Natural killer cell (primary cell): ENCODE results near the gene GREB1L. TPM values are rescaled to one million over a fixed set of nuclear protein-coding genes. Genes with fewer than 3 reads are reported as not detected.

Experiments used
- ATAC-seq, 3 donors: fragments of 150-1000 bp in 2 of 3; fragments of 200-7000 bp in 1 of 3; cut with Tn5 transposase; 1 replicate in 1 of 3; 2 replicates in 2 of 3; pipeline ENCODE4 v1.10.0; 2021; ENCODE audit warnings: mild to moderate bottlenecking in 2 of 3, moderate library complexity in 2 of 3
- DNase-seq, 2 donors: peaks; one replicate each; pipeline versions ENCODE4 v3.0.0 to v3.0.0-alpha.2; 2013 to 2021; ENCODE audit warnings: mixed read lengths in 1 of 2
- H3K27ac ChIP-seq: one replicate; pipeline ENCODE4 v1.5.1; 2013; ENCODE audit warnings: mild to moderate bottlenecking, low read length
- H3K27me3 ChIP-seq: one replicate; pipeline ENCODE4 v1.6.1; 2013; ENCODE audit warnings: low read length; ENCODE audit not compliant: control insufficient read depth, insufficient read depth
- H3K36me3 ChIP-seq: one replicate; pipeline ENCODE4 v1.6.1; 2013; ENCODE audit warnings: low read length; ENCODE audit not compliant: control insufficient read depth, insufficient read depth
- H3K4me1 ChIP-seq: one replicate; pipeline ENCODE4 v1.6.1; 2013; ENCODE audit warnings: low read length; ENCODE audit not compliant: control insufficient read depth, insufficient read depth
- H3K4me3 ChIP-seq: one replicate; pipeline ENCODE4 v1.5.1; 2013; ENCODE audit warnings: low read length
- H3K9me3 ChIP-seq: one replicate; pipeline ENCODE4 v1.6.1; 2013; ENCODE audit warnings: low read length; ENCODE audit not compliant: control insufficient read depth, insufficient read depth
- H3K27ac Mint-ChIP-seq, 2 donors: one replicate each; pipeline ENCODE4 v1.8.0; 2022; ENCODE audit warnings: mild to moderate bottlenecking in 2 of 2, mixed read lengths in 2 of 2, moderate library complexity in 1 of 2
- H3K27me3 Mint-ChIP-seq, 2 donors: one replicate each; pipeline ENCODE4 v1.8.0; 2022; ENCODE audit warnings: low read depth in 2 of 2, mixed read lengths in 2 of 2
- H3K36me3 Mint-ChIP-seq: one replicate; pipeline ENCODE4 v1.8.0; 2022; ENCODE audit warnings: mixed read lengths
- H3K4me1 Mint-ChIP-seq, 2 donors: one replicate each; pipeline ENCODE4 v1.8.0; 2022; ENCODE audit warnings: mixed read lengths in 2 of 2
- H3K4me3 Mint-ChIP-seq: one replicate; pipeline ENCODE4 v1.8.0; 2022; ENCODE audit warnings: mild to moderate bottlenecking, moderate library complexity, mixed read lengths
- H3K9me3 Mint-ChIP-seq, 2 donors: one replicate each; pipeline ENCODE4 v1.8.0; 2022; ENCODE audit warnings: mixed read lengths in 2 of 2
- WGBS: methylation state at CpG from one replicate; pipeline ENCODE4 v1.1.7; 2013; ENCODE audit warnings: missing lambda C conversion rate; ENCODE audit not compliant: insufficient coverage; 5-methylcytosine and 5-hydroxymethylcytosine counted together
- intact Hi-C: fragments of 100-400 bp; cut with micrococcal nuclease; formaldehyde crosslinking; loops from one replicate; pipeline ENCODE4 v1.14.2; 2022
- total RNA-seq, 4 donors: library from RNA; stranded (reverse); fragments of 120-200 nt in 1 of 4; gene quantifications; one replicate each; pipeline versions ENCODE4 v1.2.3 to v1.2.4, GENCODE V29; 2013 to 2022
- TF ChIP-seq, protein P1 (sequence below): fragments of 200-600 bp; IDR thresholded peaks from one replicate; pipeline ENCODE4 v1.8.0; 2022; ENCODE audit warnings: antibody characterized with exemption

Gene GREB1L
- total RNA-seq, 3 donors from 2014 or later (not counting 1 experiment from before 2014, with no cell fraction given), result not detected

- intact Hi-C loops, result no loop called here
- Mint-ChIP-seq H3K4me1 (no peaks in the 10 kb centered on the region), H3K27ac (no peak overlapping the region), H3K27me3 (peaks cover 11 to 31% of the 10 kb centered on the region in 2 donors), H3K4me3 (no peak overlapping the region), H3K36me3 (no peaks in the 10 kb centered on the region), H3K9me3 (no peaks in the 10 kb centered on the region)
- DNase-seq, result peak in 1 of 2 donors; percentile 7
- H3K9me3 ChIP-seq, result no peaks in the 10 kb centered on the region
- no peaks in the 10 kb centered on the region for H3K27me3 ChIP-seq
- H3K4me1 ChIP-seq, result no peaks in the 10 kb centered on the region
- ATAC-seq, result no peak
- WGBS, result 89% methylated on average over 3 of the region's 6 CpGs
- H3K27ac ChIP-seq, result no peak overlapping the region
- H3K36me3 ChIP-seq, result no peaks in the 10 kb centered on the region
- no peak overlapping the region for H3K4me3 ChIP-seq
- TF ChIP-seq, protein P1, sequence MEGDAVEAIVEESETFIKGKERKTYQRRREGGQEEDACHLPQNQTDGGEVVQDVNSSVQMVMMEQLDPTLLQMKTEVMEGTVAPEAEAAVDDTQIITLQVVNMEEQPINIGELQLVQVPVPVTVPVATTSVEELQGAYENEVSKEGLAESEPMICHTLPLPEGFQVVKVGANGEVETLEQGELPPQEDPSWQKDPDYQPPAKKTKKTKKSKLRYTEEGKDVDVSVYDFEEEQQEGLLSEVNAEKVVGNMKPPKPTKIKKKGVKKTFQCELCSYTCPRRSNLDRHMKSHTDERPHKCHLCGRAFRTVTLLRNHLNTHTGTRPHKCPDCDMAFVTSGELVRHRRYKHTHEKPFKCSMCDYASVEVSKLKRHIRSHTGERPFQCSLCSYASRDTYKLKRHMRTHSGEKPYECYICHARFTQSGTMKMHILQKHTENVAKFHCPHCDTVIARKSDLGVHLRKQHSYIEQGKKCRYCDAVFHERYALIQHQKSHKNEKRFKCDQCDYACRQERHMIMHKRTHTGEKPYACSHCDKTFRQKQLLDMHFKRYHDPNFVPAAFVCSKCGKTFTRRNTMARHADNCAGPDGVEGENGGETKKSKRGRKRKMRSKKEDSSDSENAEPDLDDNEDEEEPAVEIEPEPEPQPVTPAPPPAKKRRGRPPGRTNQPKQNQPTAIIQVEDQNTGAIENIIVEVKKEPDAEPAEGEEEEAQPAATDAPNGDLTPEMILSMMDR, result no peak
These were observed 202.6 kb downstream of the GREB1L start for GRCh38 chr18:21444465-21445212.

GRCh38 chr18:21448299-21448698 lies 206.3 kb downstream of the GREB1L start:
- no peak overlapping the region for H3K4me3 ChIP-seq
- H3K27ac ChIP-seq, result no peak overlapping the region
- no peaks in the 10 kb centered on the region for H3K4me1 Mint-ChIP-seq
- no peaks in the 10 kb centered on the region for H3K36me3 ChIP-seq
- no peaks in the 10 kb centered on the region for H3K9me3 ChIP-seq
- peaks cover 14 to 18% of the 10 kb centered on the region in 2 donors for H3K27me3 Mint-ChIP-seq
- intact Hi-C loops, result no loop called here
- no peak for ATAC-seq
- H3K4me3 Mint-ChIP-seq, result no peak overlapping the region
- DNase-seq, result no peak
- no peaks in the 10 kb centered on the region for H3K9me3 Mint-ChIP-seq
- H3K36me3 Mint-ChIP-seq, result no peaks in the 10 kb centered on the region
- no peak overlapping the region for H3K27ac Mint-ChIP-seq
- no peaks in the 10 kb centered on the region for H3K4me1 ChIP-seq
- no peaks in the 10 kb centered on the region for H3K27me3 ChIP-seq
- TF ChIP-seq, protein P1, result no peak

DNA sequence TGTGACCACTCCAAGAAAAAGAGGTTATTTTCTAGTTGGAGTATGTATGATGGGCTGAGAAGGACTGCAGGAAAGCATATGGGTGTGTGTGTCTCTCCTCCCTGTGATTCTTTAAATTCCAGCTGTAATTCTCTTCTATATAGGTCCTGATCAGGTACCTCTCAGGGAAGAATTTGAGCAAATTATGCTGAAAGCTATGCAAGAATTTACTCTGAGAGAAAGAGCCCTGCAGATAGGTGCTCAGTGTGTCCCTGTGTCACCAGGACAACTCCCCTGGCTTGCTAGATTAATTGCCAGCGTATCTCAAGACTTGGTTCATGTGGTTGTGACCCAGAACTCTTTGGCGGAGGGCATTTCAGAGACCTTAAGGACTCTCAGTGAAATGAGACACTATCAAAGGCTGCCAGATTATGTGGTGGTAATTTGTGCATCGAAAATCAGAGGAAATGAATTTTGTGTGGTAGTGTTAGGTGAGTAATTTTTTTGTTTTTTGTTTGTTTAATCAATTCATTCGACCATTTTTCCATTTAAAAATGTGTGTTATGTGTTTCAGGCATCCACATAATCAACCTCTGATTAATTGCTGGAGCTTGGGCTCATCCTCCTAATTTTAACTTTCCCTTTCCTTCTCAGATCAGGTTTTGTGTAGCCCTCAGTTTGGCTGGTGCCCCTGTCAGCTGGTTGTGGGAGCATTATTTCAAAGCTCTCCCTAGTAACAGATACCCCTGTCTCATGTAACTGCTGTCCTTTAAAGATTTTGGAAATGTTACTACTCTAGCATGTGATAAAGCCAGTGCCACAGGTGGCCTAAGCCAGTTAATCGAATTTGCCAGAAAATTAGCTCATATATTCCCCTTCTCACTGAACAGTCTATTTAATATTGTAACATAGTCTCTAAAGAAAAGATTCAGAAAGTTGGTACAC lies 207.6 kb downstream of the GREB1L start:
- Histone ChIP-seq H3K4me3 (no peak overlapping the region), H3K9me3 (no peaks in the 10 kb centered on the region), H3K4me1 (no peaks in the 10 kb centered on the region), H3K27me3 (no peaks in the 10 kb centered on the region), H3K36me3 (no peaks in the 10 kb centered on the region), H3K27ac (no peak overlapping the region)
- H3K9me3 Mint-ChIP-seq, result no peaks in the 10 kb centered on the region
- ATAC-seq, result no peak
- no peaks in the 10 kb centered on the region for H3K4me1 Mint-ChIP-seq
- H3K4me3 Mint-ChIP-seq, result no peak overlapping the region
- intact Hi-C loops, result no loop called here
- WGBS, result 77% methylated on average over 3 of the region's 5 CpGs
- TF ChIP-seq, protein P1, result no peak
- H3K36me3 Mint-ChIP-seq, result no peaks in the 10 kb centered on the region
- H3K27me3 Mint-ChIP-seq, result peaks cover 12 to 13% of the 10 kb centered on the region in 2 donors
- no peak for DNase-seq
- H3K27ac Mint-ChIP-seq, result no peak overlapping the region
